ENCODE measurements around the gene VPS8. TPM values are rescaled to one million over a fixed set of nuclear protein-coding genes. Genes with fewer than 3 reads are reported as not detected.

VPS8 gene, protein sequence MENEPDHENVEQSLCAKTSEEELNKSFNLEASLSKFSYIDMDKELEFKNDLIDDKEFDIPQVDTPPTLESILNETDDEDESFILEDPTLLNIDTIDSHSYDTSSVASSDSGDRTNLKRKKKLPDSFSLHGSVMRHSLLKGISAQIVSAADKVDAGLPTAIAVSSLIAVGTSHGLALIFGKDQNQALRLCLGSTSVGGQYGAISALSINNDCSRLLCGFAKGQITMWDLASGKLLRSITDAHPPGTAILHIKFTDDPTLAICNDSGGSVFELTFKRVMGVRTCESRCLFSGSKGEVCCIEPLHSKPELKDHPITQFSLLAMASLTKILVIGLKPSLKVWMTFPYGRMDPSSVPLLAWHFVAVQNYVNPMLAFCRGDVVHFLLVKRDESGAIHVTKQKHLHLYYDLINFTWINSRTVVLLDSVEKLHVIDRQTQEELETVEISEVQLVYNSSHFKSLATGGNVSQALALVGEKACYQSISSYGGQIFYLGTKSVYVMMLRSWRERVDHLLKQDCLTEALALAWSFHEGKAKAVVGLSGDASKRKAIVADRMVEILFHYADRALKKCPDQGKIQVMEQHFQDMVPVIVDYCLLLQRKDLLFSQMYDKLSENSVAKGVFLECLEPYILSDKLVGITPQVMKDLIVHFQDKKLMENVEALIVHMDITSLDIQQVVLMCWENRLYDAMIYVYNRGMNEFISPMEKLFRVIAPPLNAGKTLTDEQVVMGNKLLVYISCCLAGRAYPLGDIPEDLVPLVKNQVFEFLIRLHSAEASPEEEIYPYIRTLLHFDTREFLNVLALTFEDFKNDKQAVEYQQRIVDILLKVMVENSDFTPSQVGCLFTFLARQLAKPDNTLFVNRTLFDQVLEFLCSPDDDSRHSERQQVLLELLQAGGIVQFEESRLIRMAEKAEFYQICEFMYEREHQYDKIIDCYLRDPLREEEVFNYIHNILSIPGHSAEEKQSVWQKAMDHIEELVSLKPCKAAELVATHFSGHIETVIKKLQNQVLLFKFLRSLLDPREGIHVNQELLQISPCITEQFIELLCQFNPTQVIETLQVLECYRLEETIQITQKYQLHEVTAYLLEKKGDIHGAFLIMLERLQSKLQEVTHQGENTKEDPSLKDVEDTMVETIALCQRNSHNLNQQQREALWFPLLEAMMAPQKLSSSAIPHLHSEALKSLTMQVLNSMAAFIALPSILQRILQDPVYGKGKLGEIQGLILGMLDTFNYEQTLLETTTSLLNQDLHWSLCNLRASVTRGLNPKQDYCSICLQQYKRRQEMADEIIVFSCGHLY (N-terminal part only)
- total RNA-seq = 100 to 1,000 TPM in 3 of 4 donors, 10 to 100 TPM in 1; 76.5 to 281 (median 163) TPM

DNA sequence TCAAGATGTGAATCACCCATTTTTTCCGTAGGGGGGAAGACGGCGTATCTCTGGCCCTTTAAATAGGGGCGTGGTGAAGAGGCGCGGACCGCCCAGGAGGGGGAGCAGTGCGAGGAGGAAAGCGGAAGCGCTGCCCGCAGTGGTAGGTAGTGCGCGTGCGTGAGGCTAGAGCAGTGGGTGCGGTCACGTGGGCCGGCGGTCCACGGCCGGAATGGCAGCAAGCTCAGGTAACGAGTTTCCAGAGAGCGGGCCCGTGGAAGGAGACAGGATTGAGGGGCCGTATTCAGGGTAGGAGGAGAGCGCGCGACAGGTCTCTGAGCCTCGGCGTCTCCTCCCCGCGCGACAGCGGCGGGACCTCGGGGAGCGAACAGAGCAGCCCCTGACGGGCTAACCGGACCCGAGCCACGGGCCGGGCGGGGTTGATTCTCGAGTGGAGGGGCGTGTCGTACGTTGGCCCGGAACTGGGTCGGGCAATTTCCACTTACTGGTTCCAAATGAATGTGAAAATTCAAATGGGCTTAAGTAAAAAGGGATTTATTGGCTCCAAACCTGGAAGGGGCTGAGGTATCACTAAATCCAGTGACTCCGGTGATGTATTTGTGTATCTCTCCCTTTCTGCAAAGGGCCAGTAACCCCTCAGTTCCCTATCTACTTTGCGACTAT is at the start of gene VPS8:
Gene VPS8 (plus strand): TSS at position 168 of the 663 bp plus-strand sequence. CDS start 12,467 bp downstream, outside the sequence.
- peak; percentile 96 for DNase-seq
- Histone ChIP-seq H3K4me1 (peaks cover 0 to 3% of the 10 kb centered on the region in 2 donors), H3K36me3 (no peaks in the 10 kb centered on the region), H3K4me3 (peak within 1 kb of the TSS; percentile 61 to 84), H3K27me3 (no peaks in the 10 kb centered on the region), H3K9me3 (no peaks in the 10 kb centered on the region), H3K27ac (peak within 1 kb of the TSS; percentile 50 to 75)
- TF ChIP-seq, protein P1, sequence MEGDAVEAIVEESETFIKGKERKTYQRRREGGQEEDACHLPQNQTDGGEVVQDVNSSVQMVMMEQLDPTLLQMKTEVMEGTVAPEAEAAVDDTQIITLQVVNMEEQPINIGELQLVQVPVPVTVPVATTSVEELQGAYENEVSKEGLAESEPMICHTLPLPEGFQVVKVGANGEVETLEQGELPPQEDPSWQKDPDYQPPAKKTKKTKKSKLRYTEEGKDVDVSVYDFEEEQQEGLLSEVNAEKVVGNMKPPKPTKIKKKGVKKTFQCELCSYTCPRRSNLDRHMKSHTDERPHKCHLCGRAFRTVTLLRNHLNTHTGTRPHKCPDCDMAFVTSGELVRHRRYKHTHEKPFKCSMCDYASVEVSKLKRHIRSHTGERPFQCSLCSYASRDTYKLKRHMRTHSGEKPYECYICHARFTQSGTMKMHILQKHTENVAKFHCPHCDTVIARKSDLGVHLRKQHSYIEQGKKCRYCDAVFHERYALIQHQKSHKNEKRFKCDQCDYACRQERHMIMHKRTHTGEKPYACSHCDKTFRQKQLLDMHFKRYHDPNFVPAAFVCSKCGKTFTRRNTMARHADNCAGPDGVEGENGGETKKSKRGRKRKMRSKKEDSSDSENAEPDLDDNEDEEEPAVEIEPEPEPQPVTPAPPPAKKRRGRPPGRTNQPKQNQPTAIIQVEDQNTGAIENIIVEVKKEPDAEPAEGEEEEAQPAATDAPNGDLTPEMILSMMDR (IDR thresholded peaks at IDR 0.05) = peak; percentile 64 to 81 (median 70)
- TF ChIP-seq POLR2A (IDR thresholded peaks at IDR 0.05) = peak; percentile 55 to 78
- intact Hi-C loops (cut with DNase I; ENCODE audit: low total_unique reads) = no loop called here

DNA sequence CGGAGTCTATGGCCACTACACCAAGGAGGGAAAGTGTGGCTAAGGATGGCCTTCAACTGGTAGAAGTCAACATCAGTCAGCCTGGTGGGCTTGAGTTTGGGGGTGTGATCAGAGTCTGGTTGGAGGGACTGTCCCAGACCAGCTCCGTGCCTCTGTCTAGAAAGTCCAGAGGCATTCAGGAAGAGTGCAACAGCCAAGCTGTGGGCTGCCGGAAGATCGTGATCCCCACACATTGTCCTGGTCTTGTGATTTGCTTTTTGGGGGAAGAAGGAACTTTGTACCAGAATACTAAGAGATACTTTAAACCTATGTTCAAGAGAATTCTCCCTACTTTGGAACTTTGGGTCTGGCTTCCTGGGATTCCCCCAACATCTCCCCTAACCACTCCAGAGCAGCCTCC is 47.8 kb upstream of the VPS8 start:
- peaks cover 0 to 6% of the 10 kb centered on the region in 2 donors for H3K4me1 ChIP-seq
- H3K27me3 ChIP-seq = no peaks in the 10 kb centered on the region
- no peak overlapping the region for H3K27ac ChIP-seq
- no peak overlapping the region for H3K4me3 ChIP-seq
- intact Hi-C loops (cut with DNase I; ENCODE audit: low total_unique reads) = no loop called here
- no peaks in the 10 kb centered on the region for H3K9me3 ChIP-seq
- H3K36me3 ChIP-seq = no peaks in the 10 kb centered on the region
- no peak for DNase-seq
- no peak for TF ChIP-seq POLR2A (IDR thresholded peaks at IDR 0.05)
- TF ChIP-seq, protein P1 (IDR thresholded peaks at IDR 0.05) = no peak

DNA sequence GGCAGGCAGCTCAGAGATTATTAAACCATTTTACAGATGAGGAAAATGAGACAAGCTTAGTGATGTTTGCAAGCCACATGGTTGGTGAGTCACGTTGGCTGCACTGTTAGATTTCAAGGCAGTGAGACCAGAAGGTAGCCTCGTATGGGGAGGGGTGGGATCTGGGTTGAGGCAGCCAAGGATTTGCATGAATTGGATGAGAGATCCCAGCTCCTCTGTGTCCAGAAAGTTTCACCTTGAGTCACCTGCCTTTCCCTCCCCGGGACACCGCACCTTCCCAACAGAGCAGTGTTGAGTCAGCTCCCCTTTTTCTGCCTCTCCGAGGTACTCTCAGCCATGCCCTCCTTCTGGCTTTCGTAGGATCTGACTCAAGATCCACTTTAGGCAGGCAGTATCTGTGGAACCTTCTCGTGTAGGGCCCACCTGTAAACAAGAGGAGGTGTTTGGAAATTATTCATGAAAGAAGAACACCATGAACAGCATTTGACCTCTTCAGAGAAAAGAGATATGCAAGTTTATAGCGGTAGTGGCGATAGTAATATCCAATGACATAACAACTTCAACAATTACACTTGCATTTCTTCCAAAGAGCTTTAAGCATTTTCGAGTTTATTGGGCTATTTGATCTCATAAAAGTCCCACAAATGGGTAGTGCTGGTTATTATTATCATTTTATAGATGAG is 46.8 kb upstream of the VPS8 start:
- DNase-seq = no peak
- intact Hi-C loops (cut with DNase I; ENCODE audit: low total_unique reads) = no loop called here
- no peaks in the 10 kb centered on the region for H3K9me3 ChIP-seq
- no peaks in the 10 kb centered on the region for H3K27me3 ChIP-seq
- peaks cover 0 to 6% of the 10 kb centered on the region in 2 donors for H3K4me1 ChIP-seq
- no peak overlapping the region for H3K27ac ChIP-seq
- no peaks in the 10 kb centered on the region for H3K36me3 ChIP-seq
- H3K4me3 ChIP-seq = no peak overlapping the region
- TF ChIP-seq, protein P1 (IDR thresholded peaks at IDR 0.05) = no peak
- no peak for TF ChIP-seq POLR2A (IDR thresholded peaks at IDR 0.05)

DNA sequence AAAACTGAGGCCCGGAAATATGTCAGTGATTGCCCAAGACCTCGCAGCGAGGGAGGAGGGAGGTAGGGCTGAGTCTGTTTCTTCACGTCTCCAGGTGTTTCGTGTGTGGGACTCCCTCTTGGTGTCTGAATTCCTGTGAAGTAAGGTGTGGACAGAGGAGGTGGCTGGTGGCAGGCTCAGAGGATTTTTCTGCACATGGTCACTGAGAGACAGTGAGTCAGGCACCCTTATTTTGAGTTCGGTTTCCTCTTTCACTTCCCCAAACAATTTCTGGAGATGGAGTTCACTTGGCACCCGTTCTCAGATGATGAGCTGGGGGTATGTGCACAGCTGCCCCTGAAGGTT is 46.3 kb upstream of the VPS8 start:
- DNase-seq = no peak
- no peaks in the 10 kb centered on the region for H3K9me3 ChIP-seq
- no peak for TF ChIP-seq POLR2A (IDR thresholded peaks at IDR 0.05)
- H3K36me3 ChIP-seq = no peaks in the 10 kb centered on the region
- peaks cover 0 to 2% of the 10 kb centered on the region in 2 donors for H3K4me1 ChIP-seq
- H3K4me3 ChIP-seq = no peak overlapping the region
- no peaks in the 10 kb centered on the region for H3K27me3 ChIP-seq
- H3K27ac ChIP-seq = no peak overlapping the region
- intact Hi-C loops (cut with DNase I; ENCODE audit: low total_unique reads) = no loop called here
